IMR-90 (cell line): ENCODE results near the gene TCF4.
A peak's percentile ranks its signal among the peaks of the same experiment; 100 is the strongest.

Experiments used
- CEBPB ChIP-seq: IDR thresholded peaks from 2 replicates; pipeline ENCODE4 v1.6.1; 2012; ENCODE audit warnings: low read depth, low read length, improper control_type of control experiment
- MAFK ChIP-seq: IDR thresholded peaks from 2 replicates; pipeline ENCODE4 v1.6.1; 2012; ENCODE audit warnings: low read depth, low read length, improper control_type of control experiment
- MXI1 ChIP-seq: IDR thresholded peaks from 2 replicates; pipeline ENCODE4 v1.6.1; 2012; ENCODE audit warnings: low read depth, mild to moderate bottlenecking, low read length, moderate library complexity, borderline replicate concordance
- NFE2L2 ChIP-seq: fragments of 150-350 bp; IDR thresholded peaks from 2 replicates; pipeline ENCODE4 v1.6.1; 2016; ENCODE audit warnings: low read depth, mild to moderate bottlenecking, low read length
- POLR2A ChIP-seq: IDR thresholded peaks from 2 replicates; pipeline ENCODE4 v1.6.1; 2012; ENCODE audit warnings: mild to moderate bottlenecking, low read depth, low read length
- RFX5 ChIP-seq: IDR thresholded peaks from 2 replicates; pipeline ENCODE4 v1.8.0; 2012; ENCODE audit warnings: low read depth, mild to moderate bottlenecking, low read length, moderate library complexity
- SMC3 ChIP-seq: fragments of 150-350 bp; IDR thresholded peaks from 2 replicates; pipeline ENCODE4 v1.6.1; 2016; ENCODE audit warnings: low read depth, mild to moderate bottlenecking, antibody characterized with exemption, low read length, moderate library complexity
- TF ChIP-seq, protein P1 (sequence below): conservative IDR thresholded peaks from 2 replicates; pipeline ENCODE4 v1.5.1; 2012; ENCODE audit warnings: mild to moderate bottlenecking, low read depth, low read length, improper control_type of control experiment
- TF ChIP-seq, protein P2 (sequence below): fragments of 150-350 bp; IDR thresholded peaks from 2 replicates; pipeline ENCODE4 v1.6.1; 2017; ENCODE audit warnings: mild to moderate bottlenecking, antibody characterized with exemption, low read length, low read depth

GRCh38 chr18:55317864-55318263 lies 270.1 kb downstream of the TCF4 start:
- TF ChIP-seq, protein P1, sequence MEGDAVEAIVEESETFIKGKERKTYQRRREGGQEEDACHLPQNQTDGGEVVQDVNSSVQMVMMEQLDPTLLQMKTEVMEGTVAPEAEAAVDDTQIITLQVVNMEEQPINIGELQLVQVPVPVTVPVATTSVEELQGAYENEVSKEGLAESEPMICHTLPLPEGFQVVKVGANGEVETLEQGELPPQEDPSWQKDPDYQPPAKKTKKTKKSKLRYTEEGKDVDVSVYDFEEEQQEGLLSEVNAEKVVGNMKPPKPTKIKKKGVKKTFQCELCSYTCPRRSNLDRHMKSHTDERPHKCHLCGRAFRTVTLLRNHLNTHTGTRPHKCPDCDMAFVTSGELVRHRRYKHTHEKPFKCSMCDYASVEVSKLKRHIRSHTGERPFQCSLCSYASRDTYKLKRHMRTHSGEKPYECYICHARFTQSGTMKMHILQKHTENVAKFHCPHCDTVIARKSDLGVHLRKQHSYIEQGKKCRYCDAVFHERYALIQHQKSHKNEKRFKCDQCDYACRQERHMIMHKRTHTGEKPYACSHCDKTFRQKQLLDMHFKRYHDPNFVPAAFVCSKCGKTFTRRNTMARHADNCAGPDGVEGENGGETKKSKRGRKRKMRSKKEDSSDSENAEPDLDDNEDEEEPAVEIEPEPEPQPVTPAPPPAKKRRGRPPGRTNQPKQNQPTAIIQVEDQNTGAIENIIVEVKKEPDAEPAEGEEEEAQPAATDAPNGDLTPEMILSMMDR: no peak
- TF ChIP-seq MXI1 (no peak), POLR2A (no peak), SMC3 (no peak), NFE2L2 (no peak), CEBPB (no peak), MAFK (peak; percentile 35; the same call in 1 of the 2 replicates), RFX5 (no peak)
- TF ChIP-seq, protein P2, sequence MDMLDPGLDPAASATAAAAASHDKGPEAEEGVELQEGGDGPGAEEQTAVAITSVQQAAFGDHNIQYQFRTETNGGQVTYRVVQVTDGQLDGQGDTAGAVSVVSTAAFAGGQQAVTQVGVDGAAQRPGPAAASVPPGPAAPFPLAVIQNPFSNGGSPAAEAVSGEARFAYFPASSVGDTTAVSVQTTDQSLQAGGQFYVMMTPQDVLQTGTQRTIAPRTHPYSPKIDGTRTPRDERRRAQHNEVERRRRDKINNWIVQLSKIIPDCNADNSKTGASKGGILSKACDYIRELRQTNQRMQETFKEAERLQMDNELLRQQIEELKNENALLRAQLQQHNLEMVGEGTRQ: no peak
